Liver (tissue), 9 donors: ENCODE data around the gene PKDREJ. TPM values are rescaled to one million over a fixed set of nuclear protein-coding genes. Genes with fewer than 3 reads are reported as not detected.

ENCODE experiments used
- DNase-seq: peaks from one replicate; pipeline ENCODE4 v3.0.0-alpha.2; 2017; ENCODE audit warnings: low spot score
- H3K27ac ChIP-seq, 2 donors: one replicate each; pipeline ENCODE4 v1.7.0; 2013; ENCODE audit warnings: inconsistent platforms in 2 of 2, low read length in 2 of 2, control low read depth in 1 of 2, low read depth in 1 of 2, mild to moderate bottlenecking in 1 of 2
- H3K27me3 ChIP-seq, 4 donors: one replicate each; pipeline versions ENCODE4 v1.6.1 to v1.7.0; 2013; ENCODE audit warnings: low read length in 3 of 4, inconsistent platforms in 1 of 4, mild to moderate bottlenecking in 1 of 4, moderate library complexity in 1 of 4; ENCODE audit not compliant: control insufficient read depth in 4 of 4, insufficient read depth in 4 of 4
- H3K36me3 ChIP-seq, 4 donors: one replicate each; pipeline versions ENCODE4 v1.6.1 to v1.7.0; 2013; ENCODE audit warnings: low read length in 3 of 4, mild to moderate bottlenecking in 3 of 4, low read depth in 1 of 4, moderate library complexity in 1 of 4; ENCODE audit not compliant: control insufficient read depth in 4 of 4, insufficient read depth in 3 of 4
- H3K4me1 ChIP-seq, 4 donors: one replicate each; pipeline versions ENCODE4 v1.6.1 to v1.7.0; 2013; ENCODE audit warnings: low read length in 3 of 4, mild to moderate bottlenecking in 3 of 4, moderate library complexity in 1 of 4; ENCODE audit not compliant: control insufficient read depth in 4 of 4, insufficient read depth in 4 of 4
- H3K4me3 ChIP-seq, 3 donors: one replicate each; pipeline versions ENCODE4 v1.6.1 to v1.7.0; 2013; ENCODE audit warnings: low read length in 3 of 3, control low read depth in 1 of 3, low read depth in 1 of 3, mild to moderate bottlenecking in 1 of 3
- H3K9ac ChIP-seq, 2 donors: one replicate each; pipeline ENCODE4 v1.7.0; 2013; ENCODE audit warnings: low read length in 2 of 2, mild to moderate bottlenecking in 2 of 2, moderate library complexity in 2 of 2, control low read depth in 1 of 2, low read depth in 1 of 2
- H3K9me3 ChIP-seq, 4 donors: one replicate each; pipeline versions ENCODE4 v1.6.1 to v1.7.0; 2013; ENCODE audit warnings: low read length in 3 of 4; ENCODE audit not compliant: control insufficient read depth in 4 of 4
- ATF3 ChIP-seq: IDR thresholded peaks from 2 replicates; pipeline ENCODE4 v1.6.1; 2016; ENCODE audit warnings: antibody characterized with exemption
- CTCF ChIP-seq: fragments of 150-350 bp; IDR thresholded peaks from 2 replicates; pipeline ENCODE4 v1.5.1; 2017; ENCODE audit warnings: improper control_type of control experiment, low read depth, low read length; ENCODE audit not compliant: missing input control
- EGR1 ChIP-seq, 2 donors: IDR thresholded peaks; 2 replicates each; pipeline ENCODE4 v1.6.1; 2016 to 2018; ENCODE audit warnings: antibody characterized with exemption in 2 of 2, low read depth in 2 of 2
- GABPA ChIP-seq, 2 donors: IDR thresholded peaks in 1 of 2; conservative IDR thresholded peaks in 1 of 2; 2 replicates each; pipeline ENCODE4 v1.6.1; 2016; ENCODE audit warnings: antibody characterized with exemption in 2 of 2, mild to moderate bottlenecking in 1 of 2, moderate library complexity in 1 of 2
- JUND ChIP-seq, 2 donors: IDR thresholded peaks; 2 replicates each; pipeline ENCODE4 v1.6.1; 2016; ENCODE audit warnings: antibody characterized with exemption in 2 of 2
- MAX ChIP-seq: IDR thresholded peaks from 2 replicates; pipeline ENCODE4 v1.6.1; 2016; ENCODE audit warnings: antibody characterized with exemption
- NR2F2 ChIP-seq: IDR thresholded peaks from 2 replicates; pipeline ENCODE4 v1.6.1; 2016; ENCODE audit warnings: antibody characterized with exemption
- RAD21 ChIP-seq, 2 donors: IDR thresholded peaks; 2 replicates each; pipeline ENCODE4 v1.6.1; 2016; ENCODE audit warnings: antibody characterized with exemption in 2 of 2, mild to moderate bottlenecking in 2 of 2
- RXRA ChIP-seq, 2 donors: IDR thresholded peaks; 2 replicates each; pipeline ENCODE4 v1.6.1; 2017 to 2018; ENCODE audit warnings: antibody characterized with exemption in 2 of 2, mild to moderate bottlenecking in 1 of 2
- YY1 ChIP-seq: IDR thresholded peaks from 2 replicates; pipeline ENCODE4 v1.6.1; 2016; ENCODE audit warnings: antibody characterized with exemption, mild to moderate bottlenecking
- ZBTB33 ChIP-seq: IDR thresholded peaks from 2 replicates; pipeline ENCODE4 v1.6.1; 2016; ENCODE audit warnings: antibody characterized with exemption
- WGBS: extraction: QIAGEN DNeasy Blood & Tissue Kit; methylation state at CpG from one replicate; pipeline ENCODE4 v1.1.7; 2013; 5-methylcytosine and 5-hydroxymethylcytosine counted together
- polyA plus RNA-seq, 2 donors: library from polyadenylated mRNA; stranded (reverse) in 1 of 2; unstranded in 1 of 2; fragments of 200-250 nt in 1 of 2; fragments of >200 nt in 1 of 2; fragmentation: Nextera tagmentation in 1 of 2; extraction: Ambion mirVana in 1 of 2; gene quantifications; one replicate each; pipeline versions ENCODE4 v1.2.1 to v1.2.3, GENCODE V29; 2013 to 2015
- total RNA-seq, 2 donors: library from RNA; depleted of rRNA; stranded (reverse); fragments of >200 nt; gene quantifications; one replicate each; pipeline ENCODE4 v1.2.3, GENCODE V29; 2014
- TF ChIP-seq, protein P1 (sequence below): IDR thresholded peaks from 2 replicates; pipeline ENCODE4 v1.6.1; 2016; ENCODE audit warnings: antibody characterized with exemption, mild to moderate bottlenecking
- donor health status: healthy.
- donor health status: healthy.
- donor health status: healthy.
- donor health status: healthy.
- donor health status: healthy.

PKDREJ gene
- total and polyA plus RNA-seq, 4 donors, result under 0.01 to 0.05 (median 0.02) TPM

- DNase-seq, result no peak
- Histone ChIP-seq H3K9ac (no peak overlapping the region), H3K4me3 (no peak overlapping the region), H3K27ac (no peak overlapping the region), H3K9me3 (no peaks in the 10 kb centered on the region), H3K36me3 (peaks cover 49 to 88% (median 82%) of the 10 kb centered on the region in 4 donors), H3K27me3 (no peaks in the 10 kb centered on the region), H3K4me1 (peaks cover 0 to 3% (median 0%) of the 10 kb centered on the region in 4 donors)
- WGBS, result 94% methylated on average over 22 of the region's 22 CpGs
- TF ChIP-seq ATF3 (no peak), CTCF (no peak), JUND (IDR thresholded peaks at IDR 0.05) (no peak), GABPA (IDR thresholded peaks at IDR 0.05 in 1 of 2, conservative IDR thresholded peaks at IDR 0.05 in 1 of 2) (no peak), MAX (no peak), RXRA (IDR thresholded peaks at IDR 0.05) (no peak), ZBTB33 (no peak), NR2F2 (no peak)
- TF ChIP-seq, protein P1, sequence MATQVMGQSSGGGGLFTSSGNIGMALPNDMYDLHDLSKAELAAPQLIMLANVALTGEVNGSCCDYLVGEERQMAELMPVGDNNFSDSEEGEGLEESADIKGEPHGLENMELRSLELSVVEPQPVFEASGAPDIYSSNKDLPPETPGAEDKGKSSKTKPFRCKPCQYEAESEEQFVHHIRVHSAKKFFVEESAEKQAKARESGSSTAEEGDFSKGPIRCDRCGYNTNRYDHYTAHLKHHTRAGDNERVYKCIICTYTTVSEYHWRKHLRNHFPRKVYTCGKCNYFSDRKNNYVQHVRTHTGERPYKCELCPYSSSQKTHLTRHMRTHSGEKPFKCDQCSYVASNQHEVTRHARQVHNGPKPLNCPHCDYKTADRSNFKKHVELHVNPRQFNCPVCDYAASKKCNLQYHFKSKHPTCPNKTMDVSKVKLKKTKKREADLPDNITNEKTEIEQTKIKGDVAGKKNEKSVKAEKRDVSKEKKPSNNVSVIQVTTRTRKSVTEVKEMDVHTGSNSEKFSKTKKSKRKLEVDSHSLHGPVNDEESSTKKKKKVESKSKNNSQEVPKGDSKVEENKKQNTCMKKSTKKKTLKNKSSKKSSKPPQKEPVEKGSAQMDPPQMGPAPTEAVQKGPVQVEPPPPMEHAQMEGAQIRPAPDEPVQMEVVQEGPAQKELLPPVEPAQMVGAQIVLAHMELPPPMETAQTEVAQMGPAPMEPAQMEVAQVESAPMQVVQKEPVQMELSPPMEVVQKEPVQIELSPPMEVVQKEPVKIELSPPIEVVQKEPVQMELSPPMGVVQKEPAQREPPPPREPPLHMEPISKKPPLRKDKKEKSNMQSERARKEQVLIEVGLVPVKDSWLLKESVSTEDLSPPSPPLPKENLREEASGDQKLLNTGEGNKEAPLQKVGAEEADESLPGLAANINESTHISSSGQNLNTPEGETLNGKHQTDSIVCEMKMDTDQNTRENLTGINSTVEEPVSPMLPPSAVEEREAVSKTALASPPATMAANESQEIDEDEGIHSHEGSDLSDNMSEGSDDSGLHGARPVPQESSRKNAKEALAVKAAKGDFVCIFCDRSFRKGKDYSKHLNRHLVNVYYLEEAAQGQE, result no peak
Observed at GRCh38 chr22:46278656-46279645, 15.8 kb upstream of the PKDREJ start.

- no peak overlapping the region for H3K4me3 ChIP-seq
- H3K4me1 ChIP-seq, result peaks cover 0 to 5% (median 1%) of the 10 kb centered on the region in 4 donors
- no peak for DNase-seq
- H3K9me3 ChIP-seq, result no peaks in the 10 kb centered on the region
- peaks cover 49 to 89% (median 83%) of the 10 kb centered on the region in 4 donors for H3K36me3 ChIP-seq
- H3K27ac ChIP-seq, result no peak overlapping the region
- WGBS, result 94% methylated on average over 7 of the region's 7 CpGs
- no peaks in the 10 kb centered on the region for H3K27me3 ChIP-seq
- no peak overlapping the region for H3K9ac ChIP-seq
- TF ChIP-seq EGR1 (IDR thresholded peaks at IDR 0.05; ENCODE audit: low read depth in 2 of 2), result no peak
- TF ChIP-seq YY1, result no peak
- TF ChIP-seq GABPA (IDR thresholded peaks at IDR 0.05 in 1 of 2, conservative IDR thresholded peaks at IDR 0.05 in 1 of 2), result no peak
- TF ChIP-seq, protein P1, result no peak
- TF ChIP-seq RXRA (IDR thresholded peaks at IDR 0.05), result no peak
- no peak for TF ChIP-seq RAD21 (IDR thresholded peaks at IDR 0.05)
- no peak for TF ChIP-seq ZBTB33
Observed at GRCh38 chr22:46276563-46276962, 13.4 kb upstream of the PKDREJ start.
